ENCODE measurements around the gene LRRC75A.

- TF ChIP-seq CTCF (IDR thresholded peaks at IDR 0.05; ENCODE audit: low read depth, low read length) (no peak), POLR2A (IDR thresholded peaks at IDR 0.05; ENCODE audit: extremely low read depth, insufficient read length) (no peak), MAX (IDR thresholded peaks at IDR 0.05; ENCODE audit: low read depth, low read length) (no peak), MYC (IDR thresholded peaks at IDR 0.05; ENCODE audit: low read depth, low read length) (no peak)
Measured at GRCh38 chr17:16515933-16516332, 23.9 kb upstream of the LRRC75A start.
